ENCODE data around the gene PCSK4.

The PCSK4 gene

GRCh38 chr19:1505991-1506881 lies 16.1 kb upstream of the PCSK4 start (continued):
- TF ChIP-seq BCL11B (tag by site-specific recombination; IDR thresholded peaks at IDR 0.05; ENCODE audit: low read depth) (peak; percentile 94), ZFP41 (tag by site-specific recombination; IDR thresholded peaks at IDR 0.05; ENCODE audit: borderline replicate concordance) (no peak)

GRCh38 chr19:1505012-1505411 lies 14.9 kb upstream of the PCSK4 start:
- CTCF ChIA-PET = interaction anchor here (0.7 kb wide), 1 partner anchor 201 kb away, joined by 3 read pairs; no protein-coding TSS in a partner anchor
- Histone ChIP-seq H3K27ac (ENCODE audit: extremely low read depth, low read depth, low read length) (no peak overlapping the region), H3K4me1 (ENCODE audit: control insufficient read depth, insufficient read depth, low read length) (peaks cover 3% of the 10 kb centered on the region; the same call in 1 of the 2 replicates), H3K4me3 (ENCODE audit: low read depth, low read length) (no peak overlapping the region), H3K36me3 (ENCODE audit: control insufficient read depth in 2 of 2, insufficient read depth in 1 of 2, low read length in 2 of 2) (no peaks in the 10 kb centered on the region), H3K9me3 (ENCODE audit: control insufficient read depth, insufficient read depth, low read depth, low read length) (no peaks in the 10 kb centered on the region)
- POLR2A ChIA-PET = interaction anchor here (0.6 kb wide), 1 partner anchor 14 kb away, joined by 6 read pairs; the partner anchor contains the start of gene REEP6
- no peak for TF ChIP-seq ZSCAN5A (tag by site-specific recombination; IDR thresholded peaks at IDR 0.05)
- no peak for TF ChIP-seq KLF17 (tag by site-specific recombination; IDR thresholded peaks at IDR 0.05)
- no peak for TF ChIP-seq GFI1B (tag by site-specific recombination; IDR thresholded peaks at IDR 0.05)
- no peak for TF ChIP-seq KLF16 (tag by site-specific recombination; IDR thresholded peaks at IDR 0.05)
- no peak for TF ChIP-seq MYNN (tag by site-specific recombination; IDR thresholded peaks at IDR 0.05; ENCODE audit: borderline replicate concordance)
- TF ChIP-seq ZNF645 (tag by site-specific recombination; IDR thresholded peaks at IDR 0.05) = no peak
- TF ChIP-seq ZBTB26 (tag by site-specific recombination; optimal IDR thresholded peaks at IDR 0.05) = no peak
- TF ChIP-seq ZNF121 (tag by site-specific recombination; IDR thresholded peaks at IDR 0.05) = peak; percentile 78
- TF ChIP-seq ZNF596 (tag by site-specific recombination; IDR thresholded peaks at IDR 0.05) = no peak
- no peak for TF ChIP-seq ZNF223 (tag by site-specific recombination; IDR thresholded peaks at IDR 0.05)
- TF ChIP-seq ZSCAN23 (tag by site-specific recombination; IDR thresholded peaks at IDR 0.05) = no peak
- TF ChIP-seq ZBTB6 (tag by site-specific recombination; IDR thresholded peaks at IDR 0.05) = no peak
- 0 out of 2 replicates have a peak, but pooled peaks have one; percentile 5 for TF ChIP-seq ZBTB8A (tag by site-specific recombination; IDR thresholded peaks at IDR 0.05)

All from HEK293 (cell line).